Prostate gland (tissue), 2 donors: ENCODE data around the gene ANKRD13D.

ENCODE experiments used
- CTCF ChIP-seq, 4 experiments: fragments of 200-600 bp in 2 of 4; fragments of 450-650 bp in 2 of 4; sonication (generic) in 2 of 4; IDR thresholded peaks; 1 replicate in 3 of 4; 2 replicates in 1 of 4; pipeline ENCODE4 v1.5.1; 2016 to 2019; ENCODE audit warnings: antibody characterized with exemption in 4 of 4, mild to moderate bottlenecking in 2 of 4, moderate library complexity in 2 of 4
- POLR2AphosphoS5 ChIP-seq: sonication (generic); formaldehyde crosslinking; IDR thresholded peaks from one replicate; pipeline ENCODE4 v1.6.1; 2017; ENCODE audit warnings: antibody characterized with exemption

- no peak for TF ChIP-seq CTCF (IDR thresholded peaks at IDR 0.05)
- TF ChIP-seq POLR2AphosphoS5 = no peak
Observed at GRCh38 chr11:67316882-67317204, 27.7 kb downstream of the ANKRD13D start.
